ENCODE data around the gene B3GNT7. TPM values are rescaled to one million over a fixed set of nuclear protein-coding genes. Genes with fewer than 3 reads are reported as not detected.

The B3GNT7 gene
- total RNA-seq, 2 experiments from 2014 or later = 7.8 to 8.7 TPM

DNA sequence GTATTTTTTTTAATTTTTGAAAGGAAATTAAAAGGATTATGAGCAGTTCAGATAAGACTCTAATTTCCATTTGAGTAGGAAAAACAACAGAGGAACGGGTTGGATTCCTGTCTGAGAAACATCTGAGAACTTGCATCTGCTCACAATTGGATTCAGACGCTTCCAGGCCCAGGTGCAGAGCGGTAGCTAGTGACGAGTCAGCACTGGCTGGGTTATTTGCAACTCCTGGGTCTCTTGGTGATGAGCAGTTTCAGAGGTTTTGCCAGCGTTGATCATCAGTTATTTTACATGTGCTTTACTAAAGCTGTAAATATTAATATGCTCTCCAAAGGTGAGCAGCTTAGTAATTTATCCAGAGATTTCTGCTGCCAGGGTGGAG, 39.1 kb upstream of the B3GNT7 start:
- Histone ChIP-seq H3K79me2 (ENCODE audit: insufficient read depth, low read depth, low read length) (no peaks in the 10 kb centered on the region), H4K20me1 (ENCODE audit: insufficient read depth, low read length) (no peaks in the 10 kb centered on the region), H3K27ac (ENCODE audit: low read depth, low read length, poor library complexity, severe bottlenecking) (no peak overlapping the region), H3K36me3 (ENCODE audit: insufficient read depth, low read length) (no peaks in the 10 kb centered on the region), H3K9me2 (ENCODE audit: insufficient read depth, low read length) (no peaks in the 10 kb centered on the region), H2AFZ (ENCODE audit: low read length) (no peak overlapping the region), H3K4me2 (ENCODE audit: low read length) (no peak overlapping the region), H3K4me3 (ENCODE audit: low read depth, low read length, poor library complexity, severe bottlenecking) (no peak overlapping the region), H3K9me3 (ENCODE audit: low read length) (no peaks in the 10 kb centered on the region), H3K4me1 (ENCODE audit: insufficient read depth, low read length, poor library complexity, severe bottlenecking) (no peaks in the 10 kb centered on the region)
- intact Hi-C loops (cut with micrococcal nuclease; ENCODE audit: unreplicated experiment) = no loop called here
- POLR2A ChIA-PET = no interaction called here
- CTCF ChIA-PET (ENCODE audit: unreplicated experiment) = interaction anchor here (0.6 kb wide), 1 partner anchor 1266 kb away, joined by 7 read pairs; no protein-coding TSS in a partner anchor
- TF ChIP-seq EZH2phosphoT487 (IDR thresholded peaks at IDR 0.05; ENCODE audit: borderline replicate concordance, low read depth, low read length) = no peak
- TF ChIP-seq, protein P1, sequence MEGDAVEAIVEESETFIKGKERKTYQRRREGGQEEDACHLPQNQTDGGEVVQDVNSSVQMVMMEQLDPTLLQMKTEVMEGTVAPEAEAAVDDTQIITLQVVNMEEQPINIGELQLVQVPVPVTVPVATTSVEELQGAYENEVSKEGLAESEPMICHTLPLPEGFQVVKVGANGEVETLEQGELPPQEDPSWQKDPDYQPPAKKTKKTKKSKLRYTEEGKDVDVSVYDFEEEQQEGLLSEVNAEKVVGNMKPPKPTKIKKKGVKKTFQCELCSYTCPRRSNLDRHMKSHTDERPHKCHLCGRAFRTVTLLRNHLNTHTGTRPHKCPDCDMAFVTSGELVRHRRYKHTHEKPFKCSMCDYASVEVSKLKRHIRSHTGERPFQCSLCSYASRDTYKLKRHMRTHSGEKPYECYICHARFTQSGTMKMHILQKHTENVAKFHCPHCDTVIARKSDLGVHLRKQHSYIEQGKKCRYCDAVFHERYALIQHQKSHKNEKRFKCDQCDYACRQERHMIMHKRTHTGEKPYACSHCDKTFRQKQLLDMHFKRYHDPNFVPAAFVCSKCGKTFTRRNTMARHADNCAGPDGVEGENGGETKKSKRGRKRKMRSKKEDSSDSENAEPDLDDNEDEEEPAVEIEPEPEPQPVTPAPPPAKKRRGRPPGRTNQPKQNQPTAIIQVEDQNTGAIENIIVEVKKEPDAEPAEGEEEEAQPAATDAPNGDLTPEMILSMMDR (conservative IDR thresholded peaks at IDR 0.05; ENCODE audit: low read length) = no peak
- no peak for DNase-seq (ENCODE audit: low spot score)
- BruUV-seq (replicated peaks) = no TSS peak

DNA sequence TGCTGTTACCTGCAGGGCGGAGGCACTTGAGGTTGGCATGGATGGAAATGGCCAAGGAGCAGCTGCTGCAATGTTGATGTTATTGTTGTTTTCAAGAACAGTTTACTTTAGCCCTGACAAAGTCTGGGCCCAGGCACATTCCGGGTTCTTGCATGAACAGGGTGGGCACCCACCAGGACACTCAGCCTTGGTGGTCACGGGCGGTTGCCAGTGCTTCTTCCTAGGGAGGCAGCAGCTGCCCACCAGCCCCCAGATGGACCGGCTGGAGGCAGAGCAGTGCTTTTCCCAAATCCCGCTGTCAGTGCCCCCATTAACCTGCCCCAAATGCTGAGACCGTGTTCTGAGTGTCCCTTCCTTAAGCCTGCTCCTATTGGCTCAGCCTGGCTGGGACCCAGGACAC, 38.5 kb upstream of the B3GNT7 start:
- Histone ChIP-seq H3K4me2 (ENCODE audit: low read length) (no peak overlapping the region), H3K36me3 (ENCODE audit: insufficient read depth, low read length) (no peaks in the 10 kb centered on the region), H3K4me3 (ENCODE audit: low read depth, low read length, poor library complexity, severe bottlenecking) (no peak overlapping the region), H4K20me1 (ENCODE audit: insufficient read depth, low read length) (no peaks in the 10 kb centered on the region), H3K9me2 (ENCODE audit: insufficient read depth, low read length) (no peaks in the 10 kb centered on the region), H3K79me2 (ENCODE audit: insufficient read depth, low read depth, low read length) (no peaks in the 10 kb centered on the region), H3K27ac (ENCODE audit: low read depth, low read length, poor library complexity, severe bottlenecking) (no peak overlapping the region), H2AFZ (ENCODE audit: low read length) (no peak overlapping the region), H3K4me1 (ENCODE audit: insufficient read depth, low read length, poor library complexity, severe bottlenecking) (peaks cover 5% of the 10 kb centered on the region), H3K9me3 (ENCODE audit: low read length) (no peaks in the 10 kb centered on the region)
- ChIA-PET CTCF (ENCODE audit: unreplicated experiment) (interaction anchor here (0.6 kb wide), 1 partner anchor 1265 kb away, joined by 7 read pairs; no protein-coding TSS in a partner anchor), POLR2A (no interaction called here)
- no peak for DNase-seq (ENCODE audit: low spot score)
- BruUV-seq (replicated peaks) = no TSS peak
- intact Hi-C loops (cut with micrococcal nuclease; ENCODE audit: unreplicated experiment) = no loop called here
- TF ChIP-seq, protein P1 (conservative IDR thresholded peaks at IDR 0.05; ENCODE audit: low read length) = no peak
- TF ChIP-seq EZH2phosphoT487 (IDR thresholded peaks at IDR 0.05; ENCODE audit: borderline replicate concordance, low read depth, low read length) = no peak

DNA sequence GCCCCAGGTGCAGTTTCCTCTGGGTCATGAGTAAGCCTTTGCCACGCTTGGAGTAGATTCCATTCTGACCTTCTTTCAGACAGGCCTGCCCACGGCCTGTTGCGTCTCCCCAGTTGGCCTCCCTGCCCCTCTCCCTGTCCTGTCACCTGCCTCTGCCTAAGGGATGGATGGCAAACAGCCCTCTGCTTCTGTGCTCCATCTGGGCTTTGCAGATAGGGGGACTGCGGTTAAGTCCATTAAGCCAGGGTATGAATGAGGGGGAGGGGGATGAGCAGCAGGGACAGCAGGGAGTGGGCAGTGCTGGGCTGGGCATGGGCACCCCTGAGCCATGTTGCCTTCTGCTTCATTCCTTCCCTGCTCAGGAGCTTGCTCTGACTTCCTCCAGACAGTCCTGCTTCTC, 37.6 kb upstream of the B3GNT7 start:
- Histone ChIP-seq H3K4me3 (ENCODE audit: low read depth, low read length, poor library complexity, severe bottlenecking) (no peak overlapping the region), H3K9me3 (ENCODE audit: low read length) (no peaks in the 10 kb centered on the region), H3K4me2 (ENCODE audit: low read length) (no peak overlapping the region), H2AFZ (ENCODE audit: low read length) (no peak overlapping the region), H4K20me1 (ENCODE audit: insufficient read depth, low read length) (no peaks in the 10 kb centered on the region), H3K9me2 (ENCODE audit: insufficient read depth, low read length) (no peaks in the 10 kb centered on the region), H3K79me2 (ENCODE audit: insufficient read depth, low read depth, low read length) (no peaks in the 10 kb centered on the region), H3K27ac (ENCODE audit: low read depth, low read length, poor library complexity, severe bottlenecking) (no peak overlapping the region), H3K4me1 (ENCODE audit: insufficient read depth, low read length, poor library complexity, severe bottlenecking) (peaks cover 13% of the 10 kb centered on the region), H3K36me3 (ENCODE audit: insufficient read depth, low read length) (no peaks in the 10 kb centered on the region)
- no peak for TF ChIP-seq EZH2phosphoT487 (IDR thresholded peaks at IDR 0.05; ENCODE audit: borderline replicate concordance, low read depth, low read length)
- TF ChIP-seq, protein P1 (conservative IDR thresholded peaks at IDR 0.05; ENCODE audit: low read length) = no peak
- no peak for DNase-seq (ENCODE audit: low spot score)
- ChIA-PET POLR2A (interaction anchor here (1.4 kb wide), 1 partner anchor 22 kb away, joined by 3 read pairs; no protein-coding TSS in a partner anchor), CTCF (ENCODE audit: unreplicated experiment) (no interaction called here)
- intact Hi-C loops (cut with micrococcal nuclease; ENCODE audit: unreplicated experiment) = no loop called here
- no TSS peak for BruUV-seq (replicated peaks)
